ENCODE measurements around the gene UTF1.

DNA sequence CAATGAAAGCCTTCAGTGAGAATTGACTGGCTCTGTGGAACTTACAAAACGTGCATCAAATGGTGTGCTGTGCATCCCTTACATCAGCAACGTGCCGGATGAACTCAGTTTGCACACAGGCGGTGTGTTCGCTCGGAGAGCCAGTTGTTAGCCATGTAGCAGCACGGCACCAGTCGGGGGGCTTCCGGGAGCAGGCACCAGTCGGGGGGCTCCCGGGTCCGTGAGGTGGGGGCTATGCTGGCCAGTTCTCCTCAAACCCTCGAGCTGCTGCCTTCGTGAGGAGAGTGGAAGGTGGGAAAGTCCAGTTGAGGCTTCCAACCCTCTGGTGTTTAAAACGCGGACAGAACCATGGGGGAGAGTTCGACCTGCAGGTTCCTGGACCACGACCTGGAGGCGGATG, 34.9 kb upstream of the UTF1 start:
- TF ChIP-seq POLR2A (IDR thresholded peaks at IDR 0.05; ENCODE audit: low read length) (no peak), GATA1 (IDR thresholded peaks at IDR 0.05; ENCODE audit: low read depth, low read length) (no peak)

Measured in erythroblast (primary cell).